Thoracic aorta (tissue), 2 donors: ENCODE results near the gene FBLN5. TPM values are rescaled to one million over a fixed set of nuclear protein-coding genes. Genes with fewer than 3 reads are reported as not detected.

Experiments
- ATAC-seq: fragments of 150-250 bp; one replicate; pipeline ENCODE4 v1.8.0; 2017; ENCODE audit warnings: low read depth; ENCODE audit not compliant: insufficient number of reproducible peaks, low FRiP score
- DNase-seq: peaks from one replicate; pipeline ENCODE4 v3.0.0-alpha.2; 2020; ENCODE audit warnings: low spot score
- H3K27ac ChIP-seq, 2 donors: fragments of 200-600 bp; sonication (generic); 1 replicate in 1 of 2; 2 replicates in 1 of 2; pipeline ENCODE4 v1.5.1; 2016; ENCODE audit warnings: mild to moderate bottlenecking in 2 of 2, moderate library complexity in 2 of 2
- H3K27me3 ChIP-seq: fragments of 200-600 bp; sonication (generic); replicated peaks from 2 replicates; pipeline ENCODE4 v1.6.0; 2016; ENCODE audit warnings: mild to moderate bottlenecking; ENCODE audit not compliant: insufficient read depth
- H3K36me3 ChIP-seq: fragments of 200-600 bp; sonication (generic); one replicate; pipeline ENCODE4 v1.5.1; 2016
- H3K4me1 ChIP-seq, 2 donors: fragments of 200-600 bp; sonication (generic); 1 replicate in 1 of 2; 2 replicates in 1 of 2; pipeline versions ENCODE4 v1.5.1 to v1.6.0; 2016; ENCODE audit warnings: low read depth in 2 of 2, mild to moderate bottlenecking in 1 of 2; ENCODE audit not compliant: control insufficient read depth in 1 of 2
- H3K4me3 ChIP-seq: fragments of 200-600 bp; sonication (generic); 2 replicates; pipeline ENCODE4 v1.5.1; 2016; ENCODE audit warnings: mild to moderate bottlenecking
- H3K9me3 ChIP-seq: fragments of 200-600 bp; sonication (generic); 2 replicates; pipeline ENCODE4 v1.5.1; 2016
- total RNA-seq, 2 donors: library from RNA; depleted of rRNA; stranded (reverse); fragments of >200 nt; gene quantifications; one replicate each; pipeline versions ENCODE4 v1.1.0 to v1.2.3, GENCODE V29; 2016
- TF ChIP-seq, protein P1 (sequence below): fragments of 200-600 bp; sonication (generic); IDR thresholded peaks from one replicate; pipeline ENCODE4 v1.5.1; 2019; ENCODE audit warnings: antibody characterized with exemption

The FBLN5 gene
- total RNA-seq, 2 donors from 2014 or later, result 824 to 1,103 TPM

DNA sequence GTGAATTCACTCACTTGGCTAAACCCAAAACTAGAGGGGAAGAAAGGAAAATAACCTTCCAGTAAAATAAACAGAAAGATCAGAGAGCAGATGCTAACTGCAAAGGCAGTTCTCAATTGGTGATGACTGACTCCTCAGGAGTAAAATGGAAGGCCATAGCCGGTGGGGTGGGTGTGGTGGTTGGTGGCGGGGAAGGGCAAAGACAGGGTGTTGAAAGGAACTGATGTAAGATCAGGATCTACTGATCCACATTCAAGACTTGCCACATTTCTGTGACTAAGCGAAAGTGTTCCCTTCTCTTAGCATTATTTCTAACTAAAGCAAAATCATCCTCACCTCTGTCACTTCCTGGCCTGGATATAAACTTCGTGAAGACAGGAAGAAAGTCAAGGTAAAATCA is 53.8 kb downstream of the FBLN5 start:
- peak overlapping the region; percentile 72 to 85 for H3K27ac ChIP-seq
- TF ChIP-seq, protein P1, sequence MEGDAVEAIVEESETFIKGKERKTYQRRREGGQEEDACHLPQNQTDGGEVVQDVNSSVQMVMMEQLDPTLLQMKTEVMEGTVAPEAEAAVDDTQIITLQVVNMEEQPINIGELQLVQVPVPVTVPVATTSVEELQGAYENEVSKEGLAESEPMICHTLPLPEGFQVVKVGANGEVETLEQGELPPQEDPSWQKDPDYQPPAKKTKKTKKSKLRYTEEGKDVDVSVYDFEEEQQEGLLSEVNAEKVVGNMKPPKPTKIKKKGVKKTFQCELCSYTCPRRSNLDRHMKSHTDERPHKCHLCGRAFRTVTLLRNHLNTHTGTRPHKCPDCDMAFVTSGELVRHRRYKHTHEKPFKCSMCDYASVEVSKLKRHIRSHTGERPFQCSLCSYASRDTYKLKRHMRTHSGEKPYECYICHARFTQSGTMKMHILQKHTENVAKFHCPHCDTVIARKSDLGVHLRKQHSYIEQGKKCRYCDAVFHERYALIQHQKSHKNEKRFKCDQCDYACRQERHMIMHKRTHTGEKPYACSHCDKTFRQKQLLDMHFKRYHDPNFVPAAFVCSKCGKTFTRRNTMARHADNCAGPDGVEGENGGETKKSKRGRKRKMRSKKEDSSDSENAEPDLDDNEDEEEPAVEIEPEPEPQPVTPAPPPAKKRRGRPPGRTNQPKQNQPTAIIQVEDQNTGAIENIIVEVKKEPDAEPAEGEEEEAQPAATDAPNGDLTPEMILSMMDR, result no peak
- peaks cover 53 to 91% of the 10 kb centered on the region in 2 donors for H3K4me1 ChIP-seq
- no peak overlapping the region for H3K4me3 ChIP-seq
- ATAC-seq (no peak), DNase-seq (no peak)
- no peaks in the 10 kb centered on the region for H3K27me3 ChIP-seq
- H3K36me3 ChIP-seq, result peaks cover 5% of the 10 kb centered on the region
- no peaks in the 10 kb centered on the region for H3K9me3 ChIP-seq

GRCh38 chr14:91893007-91893406 is 54.5 kb downstream of the FBLN5 start:
- DNase-seq (no peak), ATAC-seq (no peak)
- Histone ChIP-seq H3K27ac (peak overlapping the region; percentile 72 to 85), H3K9me3 (no peaks in the 10 kb centered on the region), H3K4me1 (peaks cover 51 to 89% of the 10 kb centered on the region in 2 donors), H3K36me3 (peaks cover 5% of the 10 kb centered on the region), H3K4me3 (no peak overlapping the region), H3K27me3 (no peaks in the 10 kb centered on the region)
- TF ChIP-seq, protein P1, result peak; percentile 51

GRCh38 chr14:91891721-91892220 is 55.7 kb downstream of the FBLN5 start:
- Histone ChIP-seq H3K27ac (peak overlapping the region; percentile 72 to 85), H3K4me1 (peaks cover 44 to 83% of the 10 kb centered on the region in 2 donors), H3K36me3 (peaks cover 10% of the 10 kb centered on the region), H3K4me3 (no peak overlapping the region), H3K27me3 (no peaks in the 10 kb centered on the region), H3K9me3 (no peaks in the 10 kb centered on the region)
- TF ChIP-seq, protein P1, result no peak
- no peak for DNase-seq
- ATAC-seq, result peak; percentile 36

DNA sequence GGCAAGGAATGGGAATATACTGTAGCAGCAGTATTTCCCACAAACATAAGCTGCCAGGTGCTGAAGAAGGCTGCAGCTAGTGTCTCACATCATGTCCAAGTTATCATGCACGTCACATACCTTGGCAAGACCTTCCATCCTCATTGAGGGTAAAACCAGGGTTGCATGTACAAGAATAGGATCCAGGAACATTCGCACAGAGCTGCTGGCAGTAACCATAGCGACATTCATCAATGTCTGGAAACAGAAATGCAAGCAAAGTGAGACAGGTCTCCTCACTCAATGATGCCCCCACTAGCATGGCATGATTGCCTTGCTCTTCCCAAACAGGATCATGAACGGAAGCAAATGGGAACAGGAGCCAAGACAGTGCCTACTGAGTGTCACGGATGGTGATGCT is 56.4 kb downstream of the FBLN5 start:
- no peaks in the 10 kb centered on the region for H3K27me3 ChIP-seq
- peaks cover 11% of the 10 kb centered on the region for H3K36me3 ChIP-seq
- H3K27ac ChIP-seq, result peak overlapping the region; percentile 72 to 85
- TF ChIP-seq, protein P1, result no peak
- ATAC-seq, result no peak
- H3K4me3 ChIP-seq, result no peak overlapping the region
- no peaks in the 10 kb centered on the region for H3K9me3 ChIP-seq
- no peak for DNase-seq
- peaks cover 40 to 80% of the 10 kb centered on the region in 2 donors for H3K4me1 ChIP-seq

DNA sequence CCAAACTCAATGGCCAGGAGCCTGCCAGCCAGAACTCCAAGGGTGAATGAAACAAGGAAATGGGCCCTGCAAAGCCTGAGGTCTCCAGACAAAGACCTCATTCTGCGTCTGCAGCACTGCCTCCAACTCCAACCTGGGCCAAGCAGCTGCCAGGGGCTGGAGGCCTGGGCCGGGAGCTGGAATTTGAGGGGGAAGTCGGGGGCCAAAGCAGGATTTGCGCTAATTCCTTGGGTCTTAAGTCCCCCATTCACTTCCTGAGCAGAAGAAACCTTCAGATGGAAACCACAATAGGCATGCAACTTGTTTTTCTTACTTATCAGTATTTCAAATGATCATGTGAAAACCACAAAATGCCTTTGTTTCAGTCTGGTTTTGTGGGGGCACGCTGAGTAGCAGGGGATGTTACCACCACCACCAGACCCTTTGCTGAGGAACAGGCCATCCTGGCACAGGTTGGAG is 57.2 kb downstream of the FBLN5 start:
- no peak for ATAC-seq
- H3K4me3 ChIP-seq, result no peak overlapping the region
- H3K4me1 ChIP-seq, result peaks cover 47 to 80% of the 10 kb centered on the region in 2 donors
- TF ChIP-seq, protein P1, result no peak
- DNase-seq, result no peak
- H3K27me3 ChIP-seq, result no peaks in the 10 kb centered on the region
- H3K27ac ChIP-seq, result peak overlapping the region; percentile 72 to 85
- H3K36me3 ChIP-seq, result peaks cover 11% of the 10 kb centered on the region
- H3K9me3 ChIP-seq, result no peaks in the 10 kb centered on the region
